Measurements from ENCODE around the gene CHP2. TPM values are rescaled to one million over a fixed set of nuclear protein-coding genes. Genes with fewer than 3 reads are reported as not detected.

CHP2 gene
- total RNA-seq, 4 donors from 2014 or later: not detected

GRCh38 chr16:23785842-23786241 is 31.0 kb downstream of the CHP2 start:
- ATAC-seq (ENCODE audit: low FRiP score) (no peak), DNase-seq (ENCODE audit: low spot score) (no peak)
- TF ChIP-seq CTCF (IDR thresholded peaks at IDR 0.05): no peak

- ATAC-seq (ENCODE audit: low FRiP score): no peak
- no peak for DNase-seq (ENCODE audit: low spot score)
- no peak for TF ChIP-seq CTCF (IDR thresholded peaks at IDR 0.05)
These were observed 32.2 kb downstream of the CHP2 start for GRCh38 chr16:23786964-23787561.

GRCh38 chr16:23788685-23789084 is 33.9 kb downstream of the CHP2 start:
- no peak for TF ChIP-seq CTCF (IDR thresholded peaks at IDR 0.05)
- ATAC-seq (ENCODE audit: low FRiP score): no peak
- DNase-seq (ENCODE audit: low spot score): no peak

GRCh38 chr16:23795378-23795777 is 40.6 kb downstream of the CHP2 start:
- no peak for TF ChIP-seq CTCF (IDR thresholded peaks at IDR 0.05)
- no peak for DNase-seq (ENCODE audit: low spot score)
- ATAC-seq (ENCODE audit: low FRiP score): no peak

GRCh38 chr16:23796941-23797340 is 42.1 kb downstream of the CHP2 start:
- DNase-seq (ENCODE audit: low spot score) (no peak), ATAC-seq (ENCODE audit: low FRiP score) (no peak)
- no peak for TF ChIP-seq CTCF (IDR thresholded peaks at IDR 0.05)

- TF ChIP-seq CTCF (IDR thresholded peaks at IDR 0.05): peak in 1 of 3 donors; percentile 34
- peak; percentile 70 for ATAC-seq (ENCODE audit: low FRiP score)
- DNase-seq (ENCODE audit: low spot score): peak; percentile 52
These were observed 46.6 kb downstream of the CHP2 start for GRCh38 chr16:23801378-23801777.

- DNase-seq (ENCODE audit: low spot score): no peak
- ATAC-seq (ENCODE audit: low FRiP score): no peak
- no peak for TF ChIP-seq CTCF (IDR thresholded peaks at IDR 0.05)
These were observed 48.0 kb downstream of the CHP2 start for GRCh38 chr16:23802776-23803175.

Data from omental fat pad (tissue), 4 donors.